Mucosa of descending colon (tissue), 3 donors: ENCODE measurements around the gene PRSS56. TPM values are rescaled to one million over a fixed set of nuclear protein-coding genes. Genes with fewer than 3 reads are reported as not detected.

Experiments used
- ATAC-seq: fragments of 200-7000 bp; cut with Tn5 transposase; one replicate; pipeline ENCODE4 v1.9.1; 2020; ENCODE audit warnings: mild to moderate bottlenecking, moderate library complexity
- DNase-seq, 3 donors: peaks; one replicate each; pipeline ENCODE4 v3.0.0-alpha.2; 2020
- H3K36me3 ChIP-seq: fragments of 200-600 bp; one replicate; pipeline ENCODE4 v1.8.0; 2021; ENCODE audit warnings: low read depth, mild to moderate bottlenecking
- H3K4me1 ChIP-seq: fragments of 200-600 bp; one replicate; pipeline ENCODE4 v1.8.0; 2021; ENCODE audit warnings: low read depth, mild to moderate bottlenecking
- H3K4me3 ChIP-seq: fragments of 200-600 bp; one replicate; pipeline ENCODE4 v1.8.0; 2021; ENCODE audit warnings: mild to moderate bottlenecking
- H3K9me3 ChIP-seq: fragments of 200-600 bp; one replicate; pipeline ENCODE4 v1.8.0; 2021; ENCODE audit warnings: mild to moderate bottlenecking
- intact Hi-C, 2 donors: fragments of 100-400 bp; cut with DNase I in 1 of 2; cut with micrococcal nuclease in 1 of 2; formaldehyde crosslinking; loops; one replicate each; pipeline versions ENCODE4 v1.11.0 to v1.11.1; 2022; cut with DNase I, micrococcal nuclease
- total RNA-seq, 3 donors: library from RNA; stranded (reverse); fragmentation: NEBNext Ultra II Directional in 2 of 3; extraction: Animal tissue kit (Norgen Biotek cat#: 25700) in 2 of 3; gene quantifications; one replicate each; pipeline versions ENCODE4 v1.2.1 to v1.2.4, GENCODE V29; 2021 to 2023
- TF ChIP-seq, protein P1 (sequence below): fragments of 200-600 bp; IDR thresholded peaks from one replicate; pipeline ENCODE4 v1.8.0; 2022; ENCODE audit warnings: antibody characterized with exemption, mild to moderate bottlenecking
- donor health status: DM: no; HTN: no; CAD: no; lungs with moderate emphysema.
- donor health status: DM: no; HTN: no; CAD: no.
- donor health status: DM: no; HTN: yes; CAD: no.

PRSS56 gene
- total RNA-seq, 3 donors from 2014 or later: not detected

DNA sequence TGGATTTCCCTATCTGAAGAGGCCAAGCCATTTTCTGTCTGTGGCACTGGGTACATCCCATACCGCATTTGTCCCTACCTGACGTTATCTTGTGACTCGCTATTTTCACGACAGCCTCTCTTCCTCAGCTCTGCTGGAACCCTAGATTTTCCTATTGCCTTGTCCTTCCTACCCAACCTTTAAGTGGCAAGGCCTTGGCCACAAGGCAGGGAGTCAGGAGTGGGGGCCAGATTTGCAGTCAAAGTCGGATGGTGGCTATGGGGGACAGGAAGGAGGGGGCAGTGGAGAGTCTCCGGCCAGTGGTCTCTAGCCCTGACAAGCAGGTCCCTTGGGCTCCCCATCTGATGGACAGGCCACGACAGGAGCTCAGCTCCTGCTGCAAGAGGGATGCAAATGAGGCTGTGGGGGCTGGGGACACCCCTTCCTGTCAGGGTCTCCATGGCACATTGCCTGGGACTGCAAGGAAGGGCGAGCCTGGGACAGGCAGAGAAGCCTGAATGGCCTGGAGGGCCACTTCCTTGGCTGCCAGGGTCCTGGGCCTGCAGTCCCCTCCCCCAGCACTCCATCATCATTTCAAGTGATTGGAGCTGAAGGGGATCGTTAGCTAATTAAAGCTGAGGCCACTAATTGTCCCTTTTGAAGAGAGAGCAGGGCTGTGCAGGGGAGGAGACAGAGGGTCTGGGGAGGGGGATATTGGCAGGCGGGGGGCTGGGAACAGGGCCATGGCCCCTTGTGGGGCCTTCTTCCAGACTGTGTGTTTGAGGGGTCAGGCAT lies 26.3 kb upstream of the PRSS56 start:
- intact Hi-C loops: no loop called here
- Histone ChIP-seq H3K9me3 (no peaks in the 10 kb centered on the region), H3K4me3 (no peak overlapping the region), H3K36me3 (no peaks in the 10 kb centered on the region), H3K4me1 (no peaks in the 10 kb centered on the region)
- DNase-seq (peak in 1 of 3 donors; percentile 27), ATAC-seq (no peak)
- TF ChIP-seq, protein P1, sequence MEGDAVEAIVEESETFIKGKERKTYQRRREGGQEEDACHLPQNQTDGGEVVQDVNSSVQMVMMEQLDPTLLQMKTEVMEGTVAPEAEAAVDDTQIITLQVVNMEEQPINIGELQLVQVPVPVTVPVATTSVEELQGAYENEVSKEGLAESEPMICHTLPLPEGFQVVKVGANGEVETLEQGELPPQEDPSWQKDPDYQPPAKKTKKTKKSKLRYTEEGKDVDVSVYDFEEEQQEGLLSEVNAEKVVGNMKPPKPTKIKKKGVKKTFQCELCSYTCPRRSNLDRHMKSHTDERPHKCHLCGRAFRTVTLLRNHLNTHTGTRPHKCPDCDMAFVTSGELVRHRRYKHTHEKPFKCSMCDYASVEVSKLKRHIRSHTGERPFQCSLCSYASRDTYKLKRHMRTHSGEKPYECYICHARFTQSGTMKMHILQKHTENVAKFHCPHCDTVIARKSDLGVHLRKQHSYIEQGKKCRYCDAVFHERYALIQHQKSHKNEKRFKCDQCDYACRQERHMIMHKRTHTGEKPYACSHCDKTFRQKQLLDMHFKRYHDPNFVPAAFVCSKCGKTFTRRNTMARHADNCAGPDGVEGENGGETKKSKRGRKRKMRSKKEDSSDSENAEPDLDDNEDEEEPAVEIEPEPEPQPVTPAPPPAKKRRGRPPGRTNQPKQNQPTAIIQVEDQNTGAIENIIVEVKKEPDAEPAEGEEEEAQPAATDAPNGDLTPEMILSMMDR: no peak

DNA sequence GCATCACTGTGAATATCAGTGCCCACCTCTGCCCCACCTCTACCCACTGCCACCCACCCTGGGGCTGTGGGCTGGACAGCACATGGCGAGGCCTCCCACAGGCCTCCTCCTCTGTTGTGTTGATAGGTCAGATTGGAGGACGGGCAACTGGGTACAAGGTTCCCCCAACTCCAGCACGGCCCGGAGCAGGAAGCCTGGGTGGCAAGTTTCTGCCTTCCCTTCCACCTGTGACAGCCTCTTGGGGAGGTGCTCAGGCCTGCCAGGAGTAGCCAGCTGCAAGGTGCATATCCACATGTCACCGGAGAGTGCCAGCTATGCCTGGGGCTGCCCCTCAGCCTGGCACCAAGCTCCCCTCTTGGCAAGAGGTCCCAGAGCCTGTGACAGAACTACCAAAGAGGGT lies 25.6 kb upstream of the PRSS56 start:
- Histone ChIP-seq H3K36me3 (no peaks in the 10 kb centered on the region), H3K4me1 (no peaks in the 10 kb centered on the region), H3K4me3 (no peak overlapping the region), H3K9me3 (no peaks in the 10 kb centered on the region)
- DNase-seq (peak in 1 of 3 donors; percentile 23), ATAC-seq (no peak)
- intact Hi-C loops: no loop called here
- TF ChIP-seq, protein P1: no peak

DNA sequence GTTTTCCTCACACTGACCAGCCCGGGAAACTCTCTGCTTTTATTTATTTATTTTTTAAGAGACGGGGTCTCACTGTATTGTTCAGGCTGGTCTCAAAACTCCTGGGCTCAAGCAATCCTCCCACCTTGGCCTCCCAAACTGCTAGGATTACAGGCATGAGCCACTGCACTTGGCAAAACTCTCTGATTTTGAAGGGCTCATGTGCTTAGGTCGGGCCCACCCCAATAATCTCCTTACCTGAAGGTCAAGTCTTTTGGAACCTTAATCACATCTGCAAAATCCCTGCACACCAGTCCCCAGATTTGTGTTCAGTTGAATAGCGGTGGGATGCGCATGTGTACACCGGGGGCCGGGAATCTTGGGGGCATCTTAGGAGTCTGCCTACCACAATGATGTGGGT lies 24.9 kb upstream of the PRSS56 start:
- TF ChIP-seq, protein P1: no peak
- Histone ChIP-seq H3K4me1 (no peaks in the 10 kb centered on the region), H3K9me3 (no peaks in the 10 kb centered on the region), H3K36me3 (no peaks in the 10 kb centered on the region), H3K4me3 (no peak overlapping the region)
- ATAC-seq (no peak), DNase-seq (no peak)
- intact Hi-C loops: no loop called here

DNA sequence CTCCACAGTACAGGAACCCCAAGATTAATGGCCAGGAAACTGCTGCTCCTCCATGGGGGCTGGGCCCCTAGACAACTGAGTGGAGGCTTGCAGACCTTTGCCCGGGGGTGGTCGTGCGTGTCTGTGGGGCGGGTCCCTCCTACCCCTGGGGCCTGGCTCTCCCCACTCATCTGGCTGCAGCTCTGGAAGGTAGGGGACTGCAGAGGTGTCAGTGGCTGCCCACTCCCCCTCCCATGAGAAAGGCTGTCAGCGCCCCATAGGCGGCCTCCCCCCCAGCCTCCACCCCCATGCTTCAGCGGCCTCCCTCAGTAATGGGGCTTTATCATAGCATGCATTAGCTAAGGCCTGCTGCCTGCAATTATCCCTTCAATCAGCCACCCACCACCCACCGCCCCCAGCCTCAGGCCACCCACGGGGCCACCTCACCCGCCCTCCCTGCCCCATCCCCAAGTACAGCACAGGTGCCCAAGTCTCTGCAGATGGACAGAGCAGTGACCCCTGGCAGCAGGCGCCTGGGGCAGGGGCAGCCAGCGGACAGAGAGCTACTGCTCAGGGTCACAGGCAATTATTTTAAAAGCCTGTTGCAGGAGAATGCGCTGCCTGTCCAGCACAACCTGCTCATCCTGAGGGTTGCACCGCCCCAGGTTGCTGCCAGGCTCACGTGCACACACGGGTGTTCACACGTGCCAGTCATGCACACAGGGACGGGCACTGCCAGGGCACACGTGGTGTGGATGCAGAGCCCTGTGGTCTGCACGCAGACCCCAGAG lies 23.5 kb upstream of the PRSS56 start:
- no peaks in the 10 kb centered on the region for H3K36me3 ChIP-seq
- DNase-seq: no peak
- no peaks in the 10 kb centered on the region for H3K4me1 ChIP-seq
- no peaks in the 10 kb centered on the region for H3K9me3 ChIP-seq
- TF ChIP-seq, protein P1: no peak
- H3K4me3 ChIP-seq: no peak overlapping the region
- intact Hi-C loops: no loop called here
- no peak for ATAC-seq

DNA sequence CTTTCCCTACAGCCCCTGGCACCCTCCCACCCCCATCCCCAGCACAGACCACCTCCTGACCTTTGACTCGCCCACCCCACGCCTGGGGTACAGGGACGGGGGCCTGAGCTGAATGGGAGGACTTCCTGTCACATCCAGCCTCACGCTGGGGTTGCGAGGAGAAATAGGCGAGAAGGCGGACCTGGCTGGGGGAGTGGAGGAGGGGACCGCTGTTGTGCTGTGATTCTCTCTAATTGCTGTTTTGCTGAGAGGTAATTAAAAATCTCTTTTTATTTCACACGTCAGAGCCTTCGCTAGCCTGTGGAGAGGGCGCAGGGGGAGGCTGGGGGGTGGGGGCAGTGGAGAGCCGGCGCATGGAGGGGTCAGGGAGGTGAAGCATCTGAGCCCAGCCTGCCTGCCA lies 22.8 kb upstream of the PRSS56 start:
- H3K36me3 ChIP-seq: no peaks in the 10 kb centered on the region
- H3K4me1 ChIP-seq: no peaks in the 10 kb centered on the region
- TF ChIP-seq, protein P1: no peak
- intact Hi-C loops: no loop called here
- ATAC-seq: no peak
- no peaks in the 10 kb centered on the region for H3K9me3 ChIP-seq
- no peak overlapping the region for H3K4me3 ChIP-seq
- DNase-seq: no peak
